Thoracic aorta (tissue), 2 donors: Measurements from ENCODE around the gene VWA5B1. TPM values are rescaled to one million over a fixed set of nuclear protein-coding genes. Genes with fewer than 3 reads are reported as not detected.

ENCODE experiments used
- ATAC-seq: fragments of 150-250 bp; one replicate; pipeline ENCODE4 v1.8.0; 2017; ENCODE audit warnings: low read depth; ENCODE audit not compliant: insufficient number of reproducible peaks, low FRiP score
- DNase-seq: peaks from one replicate; pipeline ENCODE4 v3.0.0-alpha.2; 2020; ENCODE audit warnings: low spot score
- H3K27ac ChIP-seq, 2 donors: fragments of 200-600 bp; sonication (generic); 1 replicate in 1 of 2; 2 replicates in 1 of 2; pipeline ENCODE4 v1.5.1; 2016; ENCODE audit warnings: mild to moderate bottlenecking in 2 of 2, moderate library complexity in 2 of 2
- H3K27me3 ChIP-seq: fragments of 200-600 bp; sonication (generic); replicated peaks from 2 replicates; pipeline ENCODE4 v1.6.0; 2016; ENCODE audit warnings: mild to moderate bottlenecking; ENCODE audit not compliant: insufficient read depth
- H3K36me3 ChIP-seq: fragments of 200-600 bp; sonication (generic); one replicate; pipeline ENCODE4 v1.5.1; 2016
- H3K4me1 ChIP-seq, 2 donors: fragments of 200-600 bp; sonication (generic); 1 replicate in 1 of 2; 2 replicates in 1 of 2; pipeline versions ENCODE4 v1.5.1 to v1.6.0; 2016; ENCODE audit warnings: low read depth in 2 of 2, mild to moderate bottlenecking in 1 of 2; ENCODE audit not compliant: control insufficient read depth in 1 of 2
- H3K4me3 ChIP-seq: fragments of 200-600 bp; sonication (generic); 2 replicates; pipeline ENCODE4 v1.5.1; 2016; ENCODE audit warnings: mild to moderate bottlenecking
- H3K9me3 ChIP-seq: fragments of 200-600 bp; sonication (generic); 2 replicates; pipeline ENCODE4 v1.5.1; 2016
- total RNA-seq, 2 donors: library from RNA; depleted of rRNA; stranded (reverse); fragments of >200 nt; gene quantifications; one replicate each; pipeline versions ENCODE4 v1.1.0 to v1.2.3, GENCODE V29; 2016
- TF ChIP-seq, protein P1 (sequence below): fragments of 200-600 bp; sonication (generic); IDR thresholded peaks from one replicate; pipeline ENCODE4 v1.5.1; 2019; ENCODE audit warnings: antibody characterized with exemption

VWA5B1 gene
- total RNA-seq, 2 donors from 2014 or later = not detected

DNA sequence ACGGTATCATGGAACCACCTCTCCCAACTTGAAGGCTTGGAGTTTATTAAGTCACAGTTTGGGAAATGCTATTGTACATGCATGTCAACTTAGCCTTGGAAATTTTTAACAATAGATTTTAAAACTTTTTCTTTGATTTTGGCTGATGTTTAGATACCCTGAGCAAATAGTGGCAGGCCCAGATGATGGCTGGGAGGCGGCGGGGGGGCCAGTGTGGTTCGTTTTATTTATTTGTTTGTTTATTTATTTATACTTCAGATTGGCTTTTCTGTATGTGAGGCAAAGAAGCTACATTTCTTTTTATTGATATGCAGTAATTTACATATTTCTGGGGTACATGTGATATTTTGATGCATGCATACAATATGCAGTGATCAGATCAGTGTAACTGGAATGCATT, 82.0 kb downstream of the VWA5B1 start:
- Histone ChIP-seq H3K9me3 (no peaks in the 10 kb centered on the region), H3K4me3 (no peak overlapping the region), H3K27ac (no peak overlapping the region), H3K4me1 (no peaks in the 10 kb centered on the region), H3K27me3 (peaks cover 7% of the 10 kb centered on the region), H3K36me3 (no peaks in the 10 kb centered on the region)
- DNase-seq (no peak), ATAC-seq (no peak)
- TF ChIP-seq, protein P1, sequence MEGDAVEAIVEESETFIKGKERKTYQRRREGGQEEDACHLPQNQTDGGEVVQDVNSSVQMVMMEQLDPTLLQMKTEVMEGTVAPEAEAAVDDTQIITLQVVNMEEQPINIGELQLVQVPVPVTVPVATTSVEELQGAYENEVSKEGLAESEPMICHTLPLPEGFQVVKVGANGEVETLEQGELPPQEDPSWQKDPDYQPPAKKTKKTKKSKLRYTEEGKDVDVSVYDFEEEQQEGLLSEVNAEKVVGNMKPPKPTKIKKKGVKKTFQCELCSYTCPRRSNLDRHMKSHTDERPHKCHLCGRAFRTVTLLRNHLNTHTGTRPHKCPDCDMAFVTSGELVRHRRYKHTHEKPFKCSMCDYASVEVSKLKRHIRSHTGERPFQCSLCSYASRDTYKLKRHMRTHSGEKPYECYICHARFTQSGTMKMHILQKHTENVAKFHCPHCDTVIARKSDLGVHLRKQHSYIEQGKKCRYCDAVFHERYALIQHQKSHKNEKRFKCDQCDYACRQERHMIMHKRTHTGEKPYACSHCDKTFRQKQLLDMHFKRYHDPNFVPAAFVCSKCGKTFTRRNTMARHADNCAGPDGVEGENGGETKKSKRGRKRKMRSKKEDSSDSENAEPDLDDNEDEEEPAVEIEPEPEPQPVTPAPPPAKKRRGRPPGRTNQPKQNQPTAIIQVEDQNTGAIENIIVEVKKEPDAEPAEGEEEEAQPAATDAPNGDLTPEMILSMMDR = no peak

DNA sequence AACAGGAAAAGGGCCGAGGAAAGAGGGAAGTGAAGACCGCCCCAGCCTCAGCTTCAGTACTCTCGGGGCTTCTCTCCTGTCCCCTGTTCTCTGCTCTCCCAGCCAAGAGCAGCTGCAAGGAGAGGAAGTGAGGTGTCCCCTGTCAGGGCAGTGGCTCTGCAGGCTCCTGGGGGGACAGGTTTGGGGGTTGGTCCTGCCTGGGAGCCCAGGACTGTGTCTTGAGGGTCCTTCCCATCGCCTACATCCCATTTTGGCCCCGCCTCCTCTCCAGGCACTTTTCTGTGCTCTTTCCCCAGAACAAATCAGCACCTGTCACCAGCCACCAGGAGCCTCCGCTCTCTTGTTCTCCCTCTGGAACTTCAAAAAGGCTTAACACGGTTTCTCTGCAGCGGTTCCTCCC, 82.6 kb downstream of the VWA5B1 start:
- DNase-seq (no peak), ATAC-seq (no peak)
- H3K9me3 ChIP-seq = no peaks in the 10 kb centered on the region
- H3K4me3 ChIP-seq = no peak overlapping the region
- no peaks in the 10 kb centered on the region for H3K4me1 ChIP-seq
- TF ChIP-seq, protein P1 = no peak
- H3K36me3 ChIP-seq = no peaks in the 10 kb centered on the region
- no peak overlapping the region for H3K27ac ChIP-seq
- peaks cover 7% of the 10 kb centered on the region for H3K27me3 ChIP-seq

DNA sequence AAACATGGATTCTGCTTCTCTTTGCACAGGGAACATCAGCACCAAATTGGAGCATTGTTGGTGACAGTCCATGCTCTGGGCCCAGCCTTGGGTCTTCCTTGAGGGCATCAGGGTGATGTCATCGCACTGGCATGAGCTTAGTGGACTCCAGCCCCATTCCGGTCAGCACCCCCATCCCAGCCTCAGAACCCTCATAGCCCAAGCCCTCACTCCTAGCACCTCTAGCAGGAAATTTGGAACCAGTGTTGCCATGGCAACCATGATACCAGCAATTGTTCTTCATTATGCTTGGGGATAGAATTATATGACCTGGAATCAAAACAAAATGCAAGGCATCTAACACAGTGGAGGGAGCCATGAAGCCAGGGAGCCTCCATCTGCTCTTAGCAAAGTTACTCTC, 83.1 kb downstream of the VWA5B1 start:
- Histone ChIP-seq H3K9me3 (no peaks in the 10 kb centered on the region), H3K27me3 (peaks cover 7% of the 10 kb centered on the region), H3K36me3 (no peaks in the 10 kb centered on the region), H3K27ac (no peak overlapping the region), H3K4me3 (no peak overlapping the region), H3K4me1 (no peaks in the 10 kb centered on the region)
- TF ChIP-seq, protein P1 = no peak
- ATAC-seq (no peak), DNase-seq (no peak)

DNA sequence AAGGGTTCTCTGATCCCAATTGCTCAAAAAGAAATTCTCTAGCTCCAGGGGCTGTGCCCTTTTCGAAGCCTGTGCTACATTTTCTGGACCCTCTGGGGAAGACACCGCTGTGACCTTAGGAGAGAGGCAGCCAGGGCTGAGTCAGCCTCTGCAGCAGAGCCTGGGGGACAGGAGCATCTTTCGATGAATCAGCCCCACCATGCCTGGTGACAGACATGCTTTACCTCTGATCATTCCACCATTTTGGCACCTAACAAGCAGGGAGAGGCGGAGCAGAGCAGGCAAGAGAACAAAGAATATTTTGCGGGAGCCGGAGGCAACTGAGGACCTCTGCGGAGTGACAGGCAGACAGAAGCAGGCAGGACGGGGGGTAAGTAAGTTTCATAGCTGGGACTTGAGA, 84.9 kb downstream of the VWA5B1 start:
- Histone ChIP-seq H3K27ac (no peak overlapping the region), H3K4me1 (no peaks in the 10 kb centered on the region), H3K27me3 (peaks cover 7% of the 10 kb centered on the region), H3K4me3 (no peak overlapping the region), H3K36me3 (no peaks in the 10 kb centered on the region), H3K9me3 (no peaks in the 10 kb centered on the region)
- DNase-seq (no peak), ATAC-seq (no peak)
- TF ChIP-seq, protein P1 = no peak

DNA sequence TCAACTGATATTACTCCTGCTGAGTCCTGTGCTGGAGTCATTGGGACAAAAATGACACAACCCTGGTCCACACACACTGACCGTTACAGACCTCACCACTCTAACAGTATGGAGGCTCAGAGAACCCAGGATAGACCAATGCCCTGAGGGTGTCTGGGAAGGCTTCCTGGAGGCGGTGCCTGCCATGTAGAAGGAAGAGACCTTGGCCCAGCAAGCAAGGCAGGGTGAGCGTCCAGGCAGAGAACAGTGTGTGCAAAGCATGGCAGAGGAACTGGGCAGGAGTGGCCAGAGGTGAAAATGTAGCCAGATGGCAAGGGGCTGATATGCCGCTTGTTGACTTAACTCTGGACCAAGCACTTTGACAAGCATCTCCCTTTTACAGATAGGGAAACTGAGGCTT, 85.5 kb downstream of the VWA5B1 start:
- Histone ChIP-seq H3K9me3 (no peaks in the 10 kb centered on the region), H3K27ac (no peak overlapping the region), H3K27me3 (peaks cover 7% of the 10 kb centered on the region), H3K36me3 (no peaks in the 10 kb centered on the region), H3K4me1 (no peaks in the 10 kb centered on the region), H3K4me3 (no peak overlapping the region)
- TF ChIP-seq, protein P1 = no peak
- DNase-seq (no peak), ATAC-seq (no peak)
